Measurements from ENCODE around the gene HTR7. TPM values are rescaled to one million over a fixed set of nuclear protein-coding genes. Genes with fewer than 3 reads are reported as not detected.
"Not testable (repeated sequence)": the region's sequence is repeated elsewhere in the genome, so short reads cannot be mapped to it uniquely, and the experiment has no call there.

The HTR7 gene
- total and polyA plus RNA-seq, 2 of the 8 experiments (the other 6 are each of a cell fraction or from before 2014, with no cell fraction given) = 22.9 to 24.6 TPM

DNA sequence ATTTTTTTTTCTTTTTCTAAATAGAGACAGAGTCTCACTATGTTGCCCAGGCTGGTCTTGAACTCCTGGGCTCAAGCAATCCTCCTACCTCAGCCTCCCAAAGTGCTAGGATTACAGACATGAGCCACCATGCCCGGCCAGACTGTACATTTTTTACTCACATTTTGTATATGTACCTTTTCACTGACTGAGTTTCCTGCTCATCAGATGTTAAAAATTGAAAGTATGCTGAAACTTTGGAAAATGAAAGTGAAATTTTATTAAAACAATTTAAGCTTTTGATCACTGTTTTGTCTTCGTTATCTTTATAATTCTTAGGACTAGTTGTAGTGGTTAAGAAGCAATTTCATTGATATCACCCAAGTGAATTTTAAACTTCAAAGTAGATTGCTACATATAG, 39.1 kb upstream of the HTR7 start:
- H2BK5ac ChIP-seq (ENCODE audit: low read depth, low read length); H4K8ac ChIP-seq (ENCODE audit: extremely low read depth, insufficient read depth, low read length); H3K79me1 ChIP-seq (ENCODE audit: low read depth, low read length); H3K23me2 ChIP-seq (ENCODE audit: low read depth, low read length); H2BK12ac ChIP-seq (ENCODE audit: low read depth, low read length); H3K56ac ChIP-seq (replicated peaks; ENCODE audit: insufficient read length, low read depth, low read length); H3K27ac ChIP-seq (ENCODE audit: low read depth, low read length); H3K79me2 ChIP-seq (ENCODE audit: control insufficient read depth in 1 of 2, insufficient read depth in 2 of 2, low read length in 2 of 2); H3K14ac ChIP-seq (ENCODE audit: insufficient read length); DNase-seq (ENCODE audit: low read depth in 1 of 2, low spot score in 2 of 2); H3K18ac ChIP-seq (ENCODE audit: extremely low read depth, low read length); H2AK5ac ChIP-seq (ENCODE audit: low read depth, low read length); FAIRE-seq; H3K9ac ChIP-seq (replicated peaks in 1 of 4; ENCODE audit: extremely low read depth in 1 of 4, low read depth in 3 of 4, low read length in 3 of 4); H3K4ac ChIP-seq (replicated peaks; ENCODE audit: insufficient read length, low read depth, low read length); H3K9me3 ChIP-seq (ENCODE audit: insufficient read depth in 2 of 2, low read depth in 1 of 2, low read length in 1 of 2); H3K4me3 ChIP-seq (ENCODE audit: extremely low read depth in 1 of 4, insufficient read depth in 2 of 4, low read depth in 3 of 4, low read length in 4 of 4); H3K4me1 ChIP-seq (replicated peaks in 1 of 4; ENCODE audit: control insufficient read depth in 3 of 4, insufficient read depth in 4 of 4, low read length in 3 of 4); H4K91ac ChIP-seq (replicated peaks; ENCODE audit: insufficient read length, low read length); H2AFZ ChIP-seq (ENCODE audit: low read length); H3K4me2 ChIP-seq (ENCODE audit: insufficient read depth in 1 of 2, low read depth in 2 of 2, low read length in 2 of 2); H3K27me3 ChIP-seq (replicated peaks in 1 of 4; ENCODE audit: control insufficient read depth in 3 of 4, extremely low read depth in 1 of 4, insufficient read depth in 3 of 4, low read length in 3 of 4); H3K23ac ChIP-seq (ENCODE audit: insufficient read length); H2BK20ac ChIP-seq (ENCODE audit: low read length); H2BK15ac ChIP-seq (ENCODE audit: low read length); H4K5ac ChIP-seq (ENCODE audit: insufficient read length, low read depth, low read length); H2BK120ac ChIP-seq (replicated peaks; ENCODE audit: low read depth, low read length); H4K20me1 ChIP-seq (replicated peaks in 1 of 2; ENCODE audit: control insufficient read depth in 1 of 2, insufficient read depth in 2 of 2, low read length in 2 of 2): not testable (repeated sequence)
- peaks cover 5 to 42% (median 24%) of the 10 kb centered on the region in 4 experiments for H3K36me3 ChIP-seq (ENCODE audit: control insufficient read depth in 2 of 4, insufficient read depth in 4 of 4, low read length in 3 of 4)
- WGBS, 2 experiments (ENCODE audit: extremely low coverage in 1 of 2, insufficient coverage in 1 of 2, insufficient read length in 1 of 2, insufficient replicate concordance in 2 of 2, low coverage in 1 of 2, low lambda C conversion rate in 2 of 2, missing lambda C conversion rate in 1 of 2) = 92% methylated on average over 2 of the region's 2 CpGs; no CpG with 5 or more reads in 1 of the 2 experiments
- ChIA-PET POLR2A (ENCODE audit: partially characterized antibody) (interaction anchor here (0.6 kb wide), 1 partner anchor 278 kb away, joined by 3 read pairs; no protein-coding TSS in a partner anchor), CTCF (ENCODE audit: partially characterized antibody) (interaction anchor here (1.3 to 1.4 kb wide), 2 partner anchors 13 to 15 kb away, joined by 3 to 4 read pairs; no protein-coding TSS in a partner anchor)
